ENCODE measurements around the gene FAM13A. TPM values are rescaled to one million over a fixed set of nuclear protein-coding genes. Genes with fewer than 3 reads are reported as not detected.

Gene FAM13A
- total and polyA plus RNA-seq, 2 of the 8 experiments (the other 6 are each of a cell fraction or from before 2014, with no cell fraction given), result 7.1 to 16.5 TPM

- H3K18ac ChIP-seq (ENCODE audit: extremely low read depth, low read length), result no peak overlapping the region
- H3K56ac ChIP-seq (replicated peaks; ENCODE audit: insufficient read length, low read depth, low read length), result no peak overlapping the region
- no peak overlapping the region for H2AFZ ChIP-seq (ENCODE audit: low read length)
- H3K4ac ChIP-seq (replicated peaks; ENCODE audit: insufficient read length, low read depth, low read length), result no peak overlapping the region
- no peak overlapping the region for H3K27ac ChIP-seq (ENCODE audit: low read depth, low read length)
- H4K8ac ChIP-seq (ENCODE audit: extremely low read depth, insufficient read depth, low read length), result no peak overlapping the region
- H4K5ac ChIP-seq (ENCODE audit: insufficient read length, low read depth, low read length), result no peak overlapping the region
- H2BK20ac ChIP-seq (ENCODE audit: low read length), result no peak overlapping the region
- H3K23me2 ChIP-seq (ENCODE audit: low read depth, low read length), result no peaks in the 10 kb centered on the region
- peaks cover 0 to 7% (median 2%) of the 10 kb centered on the region in 4 experiments; a peak in 3 of 7 replicates for H3K4me1 ChIP-seq (replicated peaks in 1 of 4; ENCODE audit: control insufficient read depth in 3 of 4, insufficient read depth in 4 of 4, low read length in 3 of 4)
- no peak overlapping the region for H3K23ac ChIP-seq (ENCODE audit: insufficient read length)
- no peaks in the 10 kb centered on the region for H3K27me3 ChIP-seq (replicated peaks in 1 of 4; ENCODE audit: control insufficient read depth in 3 of 4, extremely low read depth in 1 of 4, insufficient read depth in 3 of 4, low read length in 3 of 4)
- no peak overlapping the region for H2BK12ac ChIP-seq (ENCODE audit: low read depth, low read length)
- H3K36me3 ChIP-seq (ENCODE audit: control insufficient read depth in 2 of 4, insufficient read depth in 4 of 4, low read length in 3 of 4), result peaks cover 2 to 6% (median 4%) of the 10 kb centered on the region in 4 experiments; a peak in 6 of 8 replicates
- H3K9ac ChIP-seq (replicated peaks in 1 of 4; ENCODE audit: extremely low read depth in 1 of 4, low read depth in 3 of 4, low read length in 3 of 4), result no peak overlapping the region
- no peaks in the 10 kb centered on the region for H3K79me1 ChIP-seq (ENCODE audit: low read depth, low read length)
- H3K79me2 ChIP-seq (ENCODE audit: control insufficient read depth in 1 of 2, insufficient read depth in 2 of 2, low read length in 2 of 2), result no peaks in the 10 kb centered on the region
- H3K14ac ChIP-seq (ENCODE audit: insufficient read length), result no peak overlapping the region
- H3K4me3 ChIP-seq (ENCODE audit: extremely low read depth in 1 of 4, insufficient read depth in 2 of 4, low read depth in 3 of 4, low read length in 4 of 4), result no peak overlapping the region
- H4K20me1 ChIP-seq (replicated peaks in 1 of 2; ENCODE audit: control insufficient read depth in 1 of 2, insufficient read depth in 2 of 2, low read length in 2 of 2), result no peaks in the 10 kb centered on the region
- no peak overlapping the region for H4K91ac ChIP-seq (replicated peaks; ENCODE audit: insufficient read length, low read length)
- no peak overlapping the region for H2BK120ac ChIP-seq (replicated peaks; ENCODE audit: low read depth, low read length)
- FAIRE-seq (no peak), DNase-seq (ENCODE audit: low read depth in 1 of 2, low spot score in 2 of 2) (no peak)
- no peak overlapping the region for H2BK5ac ChIP-seq (ENCODE audit: low read depth, low read length)
- no peaks in the 10 kb centered on the region for H3K9me3 ChIP-seq (ENCODE audit: insufficient read depth in 2 of 2, low read depth in 1 of 2, low read length in 1 of 2)
- no peak overlapping the region for H2AK5ac ChIP-seq (ENCODE audit: low read depth, low read length)
- H3K4me2 ChIP-seq (ENCODE audit: insufficient read depth in 1 of 2, low read depth in 2 of 2, low read length in 2 of 2), result no peak overlapping the region
- 92% methylated on average over 5 of the region's 5 CpGs; no CpG with 5 or more reads in 1 of the 2 experiments for WGBS, 2 experiments (ENCODE audit: extremely low coverage in 1 of 2, insufficient coverage in 1 of 2, insufficient read length in 1 of 2, insufficient replicate concordance in 2 of 2, low coverage in 1 of 2, low lambda C conversion rate in 2 of 2, missing lambda C conversion rate in 1 of 2)
- no peak overlapping the region for H2BK15ac ChIP-seq (ENCODE audit: low read length)
- CTCF ChIA-PET (ENCODE audit: partially characterized antibody), result interaction anchor here (0.7 to 1.1 kb wide), 3 partner anchors 10 to 1917 kb away, joined by 3 read pairs; no protein-coding TSS in a partner anchor
- POLR2A ChIA-PET (ENCODE audit: partially characterized antibody), result interaction anchor here (0.6 kb wide), 2 partner anchors 162 to 276 kb away, joined by 3 to 4 read pairs; partner anchors contain the start of gene HERC5
- TF ChIP-seq KDM4A (IDR thresholded peaks at IDR 0.05; ENCODE audit: low read depth, low read length, severe bottlenecking) (no peak), CHD1 (IDR thresholded peaks at IDR 0.05; ENCODE audit: low read depth, low read length) (no peak), EGR1 (IDR thresholded peaks at IDR 0.05; ENCODE audit: borderline replicate concordance, low read depth, low read length) (no peak), CBX8 (IDR thresholded peaks at IDR 0.05; ENCODE audit: borderline replicate concordance, low read depth, low read length) (no peak), SAP30 (IDR thresholded peaks at IDR 0.05; ENCODE audit: insufficient read depth, insufficient replicate concordance, low read length) (no peak), SIN3A (conservative IDR thresholded peaks at IDR 0.05 in 1 of 2, IDR thresholded peaks at IDR 0.05 in 1 of 2; ENCODE audit: low read depth in 1 of 2, low read length in 2 of 2) (no peak), BCL11A (IDR thresholded peaks at IDR 0.05; ENCODE audit: low read depth in 2 of 2, low read length in 2 of 2) (no peak), KDM1A (IDR thresholded peaks at IDR 0.05; ENCODE audit: borderline replicate concordance, low read length) (no peak), ATF3 (IDR thresholded peaks at IDR 0.05; ENCODE audit: insufficient read depth, low read depth, low read length) (no peak), GABPA (IDR thresholded peaks at IDR 0.05; ENCODE audit: borderline replicate concordance, insufficient read depth, low read length) (no peak), RXRA (IDR thresholded peaks at IDR 0.05; ENCODE audit: insufficient read depth, low read depth, low read length) (no peak)
Observed at GRCh38 chr4:88732714-88733368, 324.1 kb downstream of the FAM13A start.

Measured in H1 (cell line).